AG20443 (cell line): ENCODE measurements around the gene MICAL3.
"Not testable (repeated sequence)": the region's sequence is repeated elsewhere in the genome, so short reads cannot be mapped to it uniquely, and the experiment has no call there.

Source experiments
- DNase-seq: peaks from one replicate; pipeline ENCODE4 v3.0.0; 2012; ENCODE audit warnings: low spot score, mixed read lengths

MICAL3 gene

GRCh38 chr22:17884893-17885292, 139.5 kb downstream of the MICAL3 start:
- DNase-seq: no peak

GRCh38 chr22:17884084-17884483, 140.3 kb downstream of the MICAL3 start:
- DNase-seq: no peak

- no peak for DNase-seq
Measured at GRCh38 chr22:17883356-17883755, 141.0 kb downstream of the MICAL3 start.

- DNase-seq: no peak
Measured at GRCh38 chr22:17882727-17883126, 141.6 kb downstream of the MICAL3 start.

GRCh38 chr22:17882162-17882561, 142.2 kb downstream of the MICAL3 start:
- DNase-seq: no peak

DNA sequence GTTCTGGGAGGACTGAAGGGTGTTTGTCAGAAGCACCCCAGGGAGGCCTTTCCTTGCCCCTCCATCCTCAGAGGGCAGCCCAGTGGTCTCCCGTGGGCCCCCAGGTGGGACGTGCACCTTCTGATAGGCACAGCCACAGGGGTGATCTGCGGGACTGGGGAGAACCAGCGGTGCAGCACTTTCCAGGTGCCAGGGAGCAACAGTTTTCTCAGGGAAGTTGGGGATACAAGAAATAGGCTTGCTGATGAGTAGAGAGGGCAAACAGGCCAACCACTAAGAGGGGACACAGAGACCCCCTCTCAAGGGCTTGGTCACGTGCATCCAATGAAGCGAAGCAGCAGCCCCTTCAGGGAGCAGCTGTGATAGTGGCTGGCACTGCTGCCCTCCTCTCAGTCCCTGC, 143.0 kb downstream of the MICAL3 start:
- no peak for DNase-seq

DNA sequence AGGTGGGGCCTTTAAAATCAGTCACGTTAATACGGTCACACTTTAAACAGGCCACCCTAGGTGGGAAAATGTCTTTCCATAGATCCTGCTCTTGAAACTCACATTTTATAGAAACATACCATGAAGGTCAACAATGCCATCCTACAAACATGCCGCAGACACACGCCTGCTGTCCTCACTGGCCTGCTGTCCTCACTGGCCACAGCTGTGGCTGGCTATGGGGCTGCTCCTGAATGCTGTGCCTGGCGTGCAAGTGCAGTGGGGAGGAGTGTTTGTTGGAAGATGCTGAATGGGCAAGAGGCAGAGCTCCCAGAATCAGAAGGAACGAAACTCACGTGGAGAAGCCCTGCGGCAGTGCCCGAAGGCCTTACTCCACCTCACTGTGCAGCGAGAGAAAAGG, 143.9 kb downstream of the MICAL3 start:
- no peak for DNase-seq

DNA sequence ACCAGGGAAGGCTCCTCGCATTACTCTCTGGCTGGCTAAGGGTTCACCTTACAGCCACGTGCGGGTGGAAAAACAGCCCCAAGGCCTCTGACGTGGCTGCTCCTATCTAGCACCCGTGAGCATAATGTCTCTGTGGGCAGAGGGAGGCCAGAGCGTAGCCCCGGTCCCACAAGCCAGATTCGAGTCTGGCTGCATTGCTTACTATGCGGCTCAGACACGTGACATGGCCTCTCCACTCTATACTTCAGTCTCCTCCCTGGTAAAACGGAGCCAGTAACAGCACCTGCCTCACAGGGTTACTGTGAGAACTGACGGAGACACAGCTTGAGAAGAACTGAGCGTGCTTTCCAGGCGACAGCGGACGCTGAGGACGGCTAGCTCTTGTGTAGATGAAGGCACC, 144.3 kb downstream of the MICAL3 start:
- DNase-seq: no peak

GRCh38 chr22:17878941-17879340, 145.4 kb downstream of the MICAL3 start:
- DNase-seq: no peak

GRCh38 chr22:17878186-17878694, 146.1 kb downstream of the MICAL3 start:
- no peak for DNase-seq

DNA sequence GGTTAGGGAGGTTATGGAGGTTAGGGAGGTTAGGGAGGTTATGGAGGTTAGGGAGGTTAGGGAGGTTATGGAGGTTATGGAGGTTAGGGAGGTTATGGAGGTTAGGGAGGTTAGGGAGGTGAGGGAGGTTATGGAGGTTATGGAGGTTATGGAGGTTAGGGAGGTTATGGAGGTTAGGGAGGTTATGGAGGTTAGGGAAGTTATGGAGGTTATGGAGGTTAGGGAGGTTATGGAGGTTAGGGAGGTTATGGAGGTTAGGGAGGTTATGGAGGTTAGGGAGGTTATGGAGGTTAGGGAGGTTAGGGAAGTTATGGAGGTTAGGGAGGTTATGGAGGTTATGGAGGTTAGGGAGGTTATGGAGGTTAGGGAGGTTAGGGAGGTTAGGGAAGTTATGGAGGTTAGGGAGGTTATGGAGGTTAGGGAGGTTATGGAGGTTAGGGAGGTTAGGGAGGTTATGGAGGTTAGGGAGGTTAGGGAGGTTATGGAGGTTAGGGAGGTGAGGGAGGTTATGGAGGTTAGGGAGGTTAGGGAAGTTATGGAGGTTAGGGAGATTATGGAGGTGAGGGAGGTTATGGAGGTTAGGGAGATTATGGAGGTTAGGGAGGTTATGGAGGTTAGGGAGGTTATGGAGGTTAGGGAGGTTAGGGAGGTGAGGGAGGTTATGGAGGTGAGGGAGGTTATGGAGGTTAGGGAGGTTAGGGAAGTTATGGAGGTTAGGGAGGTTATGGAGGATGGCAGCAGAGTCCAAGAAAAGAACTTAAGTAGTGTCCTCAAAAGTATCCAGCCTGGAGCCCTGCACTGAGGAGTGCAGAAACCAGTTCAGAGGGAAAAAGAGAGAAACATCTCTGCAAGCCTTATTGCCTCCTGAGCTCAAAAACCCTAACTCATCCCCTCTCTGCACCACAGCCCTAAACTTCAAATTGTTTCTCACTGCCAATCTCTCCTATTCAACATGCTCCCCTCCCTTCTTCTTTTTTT, 147.2 kb downstream of the MICAL3 start:
- not testable (repeated sequence) for DNase-seq

DNA sequence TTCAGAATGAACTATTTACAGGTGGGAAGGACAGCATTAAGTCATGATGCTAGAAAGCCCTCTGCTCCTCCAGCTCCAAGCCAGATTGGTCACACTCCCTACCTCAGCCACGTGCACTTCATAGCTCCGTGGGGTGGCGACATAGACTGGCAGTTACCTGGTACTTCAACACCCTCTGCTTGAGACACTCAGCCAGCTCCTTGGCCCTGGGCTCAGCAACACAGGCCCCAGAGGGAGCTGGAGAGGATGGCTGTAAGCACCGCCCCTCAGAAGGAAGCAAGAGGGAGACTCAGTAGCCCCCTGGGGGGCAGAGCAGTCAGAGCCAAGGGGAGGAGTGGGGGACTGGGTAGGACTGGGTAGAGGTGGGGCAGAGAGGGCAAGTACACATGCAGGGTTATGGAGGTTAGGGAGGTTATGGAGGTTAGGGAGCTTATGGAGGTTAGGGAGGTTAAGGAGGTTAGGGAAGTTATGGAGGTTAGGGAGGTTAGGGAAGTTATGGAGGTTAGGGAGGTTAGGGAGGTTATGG, 148.0 kb downstream of the MICAL3 start:
- no peak for DNase-seq

- no peak for DNase-seq
Measured at GRCh38 chr22:17875631-17876030, 148.7 kb downstream of the MICAL3 start.

GRCh38 chr22:17875156-17875555, 149.2 kb downstream of the MICAL3 start:
- no peak for DNase-seq

DNA sequence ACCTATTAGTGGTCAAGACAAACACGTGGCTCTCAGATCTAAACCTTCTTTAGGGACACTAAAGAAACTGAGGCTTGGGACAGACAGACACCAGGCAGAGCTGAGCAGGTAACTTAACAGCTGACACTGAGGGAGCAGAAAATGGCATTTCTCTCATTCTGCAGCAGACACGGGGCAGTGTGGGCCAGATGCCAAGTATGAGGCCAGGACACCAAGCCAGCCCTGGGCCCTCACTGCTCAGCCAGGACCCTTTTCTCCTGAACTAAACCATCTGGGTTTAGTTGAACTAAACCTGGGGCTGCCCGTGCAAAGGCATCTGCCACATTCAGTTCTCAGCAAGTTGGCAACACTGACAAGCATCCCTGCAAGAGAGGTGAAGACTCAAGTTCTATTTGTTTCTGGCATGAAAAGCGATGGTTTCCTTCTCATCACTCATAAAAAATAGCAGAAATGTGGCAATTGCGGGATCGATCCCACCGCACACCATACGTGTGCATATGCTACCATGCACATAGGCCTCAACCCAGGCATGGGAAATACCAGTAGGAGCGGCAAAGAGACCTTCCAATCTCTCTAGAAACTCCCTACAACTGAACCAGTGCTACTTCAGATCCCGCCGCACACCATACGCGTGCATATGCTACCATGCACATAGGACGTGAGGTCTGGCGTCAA, 150.0 kb downstream of the MICAL3 start:
- DNase-seq: no peak

GRCh38 chr22:17873804-17874203, 150.6 kb downstream of the MICAL3 start:
- DNase-seq: no peak

- no peak for DNase-seq
Measured at GRCh38 chr22:17873116-17873515, 151.2 kb downstream of the MICAL3 start.

GRCh38 chr22:17872471-17872870, 151.9 kb downstream of the MICAL3 start:
- DNase-seq: no peak

GRCh38 chr22:17871726-17872458, 152.5 kb downstream of the MICAL3 start:
- DNase-seq: no peak

DNA sequence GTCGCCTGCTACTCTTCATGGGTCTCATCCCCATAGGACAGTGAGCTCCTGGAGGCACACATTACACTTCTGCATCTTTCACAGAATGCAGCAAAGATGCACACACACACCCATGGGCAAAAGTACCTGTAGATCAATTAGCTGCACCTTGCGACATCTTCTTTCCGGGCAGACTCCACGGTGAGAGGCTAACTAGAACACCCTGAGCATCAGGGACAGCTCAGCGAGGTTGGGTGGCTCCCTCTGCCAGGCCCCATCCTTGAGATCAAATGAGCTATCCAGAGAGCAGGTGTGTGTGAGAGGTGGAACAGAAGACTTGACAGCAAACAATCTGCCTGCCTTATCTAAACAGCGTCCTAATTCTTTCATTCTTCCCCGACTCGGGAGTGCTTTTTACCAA, 154.0 kb downstream of the MICAL3 start:
- no peak for DNase-seq

GRCh38 chr22:17869285-17870096, 154.9 kb downstream of the MICAL3 start:
- DNase-seq: no peak
